Gastroesophageal sphincter (tissue), 3 donors: ENCODE data around the gene HS1BP3.

Experiments
- CTCF ChIP-seq, 4 experiments: fragments of 200-600 bp in 2 of 4; fragments of 450-650 bp in 2 of 4; sonication (generic) in 1 of 4; IDR thresholded peaks; one replicate each; pipeline ENCODE4 v1.5.1; 2017 to 2019; ENCODE audit warnings: antibody characterized with exemption in 4 of 4, mild to moderate bottlenecking in 2 of 4, moderate library complexity in 2 of 4
- EP300 ChIP-seq: sonication (generic); formaldehyde crosslinking; IDR thresholded peaks from one replicate; pipeline ENCODE4 v1.6.1; 2017; ENCODE audit warnings: antibody characterized with exemption, mild to moderate bottlenecking
- POLR2A ChIP-seq, 2 donors: fragments of 450-650 bp; IDR thresholded peaks; one replicate each; pipeline ENCODE4 v1.6.1; 2017; ENCODE audit warnings: antibody characterized with exemption in 2 of 2, mild to moderate bottlenecking in 2 of 2, moderate library complexity in 1 of 2

GRCh38 chr2:20677301-20678085 is 26.6 kb upstream of the HS1BP3 start:
- TF ChIP-seq EP300 (no peak), POLR2A (IDR thresholded peaks at IDR 0.05) (no peak), CTCF (IDR thresholded peaks at IDR 0.05) (no peak)
